Ascending aorta (tissue), 2 donors: ENCODE measurements around the gene DOCK2. TPM values are rescaled to one million over a fixed set of nuclear protein-coding genes. Genes with fewer than 3 reads are reported as not detected.

ENCODE experiments used
- DNase-seq, 2 donors: peaks; one replicate each; pipeline ENCODE4 v3.0.0-alpha.2; 2019; ENCODE audit warnings: low spot score in 2 of 2
- H3K27ac ChIP-seq, 2 donors: fragments of 200-600 bp; sonication (generic); one replicate each; pipeline ENCODE4 v1.5.1; 2016 to 2017; ENCODE audit warnings: mild to moderate bottlenecking in 1 of 2
- H3K27me3 ChIP-seq: fragments of 200-600 bp; sonication (generic); one replicate; pipeline ENCODE4 v1.5.1; 2017
- H3K36me3 ChIP-seq, 2 donors: fragments of 200-600 bp; sonication (generic); one replicate each; pipeline ENCODE4 v1.5.1; 2016
- H3K4me1 ChIP-seq, 2 donors: fragments of 200-600 bp; sonication (generic); one replicate each; pipeline ENCODE4 v1.5.1; 2016 to 2017; ENCODE audit warnings: mild to moderate bottlenecking in 1 of 2
- H3K4me3 ChIP-seq, 2 donors: fragments of 200-600 bp; sonication (generic); one replicate each; pipeline ENCODE4 v1.5.1; 2016 to 2017; ENCODE audit warnings: mild to moderate bottlenecking in 1 of 2
- H3K9me3 ChIP-seq, 2 donors: fragments of 200-600 bp; sonication (generic); one replicate each; pipeline ENCODE4 v1.5.1; 2016
- CTCF ChIP-seq, 3 experiments: fragments of 200-600 bp in 2 of 3; fragments of 450-650 bp in 1 of 3; sonication (generic) in 2 of 3; IDR thresholded peaks; one replicate each; pipeline ENCODE4 v1.5.1; 2016 to 2019; ENCODE audit warnings: antibody characterized with exemption in 3 of 3, mild to moderate bottlenecking in 1 of 3, moderate library complexity in 1 of 3
- intact Hi-C: fragments of 100-400 bp; cut with DNase I; formaldehyde crosslinking; loops from one replicate; pipeline ENCODE4 v1.15.1; 2023
- total RNA-seq: library from RNA; depleted of rRNA; stranded (reverse); fragments of >200 nt; gene quantifications from one replicate; pipeline ENCODE4 v1.1.0, GENCODE V29; 2016

DOCK2 gene
- total RNA-seq, 1 donor from 2014 or later = 33.1 TPM

- Histone ChIP-seq H3K9me3 (peaks cover 7 to 13% of the 10 kb centered on the region in 2 donors), H3K4me3 (no peak overlapping the region), H3K4me1 (no peaks in the 10 kb centered on the region), H3K27ac (no peak overlapping the region), H3K36me3 (no peaks in the 10 kb centered on the region), H3K27me3 (no peaks in the 10 kb centered on the region)
- no peak for TF ChIP-seq CTCF (IDR thresholded peaks at IDR 0.05)
- no peak for DNase-seq
- intact Hi-C loops = no loop called here
Observed at GRCh38 chr5:170126061-170126460, 489.0 kb downstream of the DOCK2 start.

GRCh38 chr5:170126626-170127025, 489.6 kb downstream of the DOCK2 start:
- TF ChIP-seq CTCF (IDR thresholded peaks at IDR 0.05) = no peak
- Histone ChIP-seq H3K4me1 (no peaks in the 10 kb centered on the region), H3K4me3 (no peak overlapping the region), H3K36me3 (no peaks in the 10 kb centered on the region), H3K27ac (no peak overlapping the region), H3K27me3 (no peaks in the 10 kb centered on the region), H3K9me3 (peaks cover 7 to 13% of the 10 kb centered on the region in 2 donors)
- intact Hi-C loops = no loop called here
- no peak for DNase-seq

- intact Hi-C loops = no loop called here
- TF ChIP-seq CTCF (IDR thresholded peaks at IDR 0.05) = no peak
- Histone ChIP-seq H3K27me3 (no peaks in the 10 kb centered on the region), H3K36me3 (no peaks in the 10 kb centered on the region), H3K27ac (no peak overlapping the region), H3K9me3 (peaks cover 7% of the 10 kb centered on the region in 2 donors), H3K4me1 (no peaks in the 10 kb centered on the region), H3K4me3 (no peak overlapping the region)
- no peak for DNase-seq
Observed at GRCh38 chr5:170131235-170131634, 494.2 kb downstream of the DOCK2 start.

DNA sequence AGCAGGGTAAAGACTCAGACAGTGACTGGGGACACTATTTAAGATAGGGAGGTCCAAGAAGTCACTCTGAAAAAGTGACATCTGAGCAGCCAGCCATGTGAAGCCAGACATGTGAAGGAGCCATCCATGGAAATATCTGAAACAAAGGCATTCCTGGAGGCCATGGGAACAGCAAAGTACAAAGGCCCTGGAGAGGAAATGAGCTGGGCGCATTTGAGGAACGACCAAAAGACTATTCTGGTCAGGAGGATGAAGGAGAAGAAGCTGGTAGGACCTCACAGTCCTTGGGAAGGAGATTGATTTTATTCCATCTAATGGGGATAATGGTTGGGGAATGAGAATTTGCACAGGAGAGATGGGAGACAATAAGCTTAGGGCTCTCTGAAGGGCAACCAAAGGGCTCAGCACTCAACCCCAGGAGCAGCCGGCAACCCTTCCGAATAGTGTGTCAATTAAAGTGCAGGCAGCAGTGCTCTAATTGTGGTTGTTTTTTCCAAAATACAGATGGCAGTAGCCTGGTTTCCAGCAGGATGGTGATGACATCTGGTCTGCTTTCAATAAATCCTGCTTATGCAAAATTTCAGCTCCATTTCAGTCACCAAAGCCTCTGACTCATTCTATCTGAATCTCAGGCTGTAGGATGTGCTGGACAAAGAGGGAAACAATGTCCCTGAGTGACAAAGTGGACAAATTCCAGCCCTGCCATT, 495.3 kb downstream of the DOCK2 start:
- TF ChIP-seq CTCF (IDR thresholded peaks at IDR 0.05) = no peak

More for the DNA sequence above, 495.3 kb downstream of the DOCK2 start:
- no peak overlapping the region for H3K4me3 ChIP-seq
- intact Hi-C loops = no loop called here
- no peaks in the 10 kb centered on the region for H3K4me1 ChIP-seq
- no peaks in the 10 kb centered on the region for H3K36me3 ChIP-seq
- no peak overlapping the region for H3K27ac ChIP-seq
- DNase-seq = no peak
- H3K27me3 ChIP-seq = no peaks in the 10 kb centered on the region
- H3K9me3 ChIP-seq = peaks cover 0 to 5% of the 10 kb centered on the region in 2 donors

Other genes with a start within 250 kb of the DOCK2 start
- gene SPDL1, start 53.5 kb upstream of the DOCK2 start, total RNA-seq = 5.5 TPM